Mesendoderm (in vitro differentiated cells): Measurements from ENCODE around the gene UBE2E2.

ENCODE experiments used
- DNase-seq: peaks from one replicate; pipeline ENCODE4 v3.0.0; 2013
- H2AK5ac ChIP-seq: 2 replicates; pipeline ENCODE4 v1.6.1; 2013; ENCODE audit warnings: low read length, inconsistent platforms
- H2BK120ac ChIP-seq: 2 replicates; pipeline ENCODE4 v1.6.1; 2013; ENCODE audit warnings: low read depth, mild to moderate bottlenecking, low read length, moderate library complexity, mixed read lengths
- H2BK15ac ChIP-seq: replicated peaks from 2 replicates; pipeline ENCODE4 v1.6.1; 2013; ENCODE audit warnings: low read depth, mild to moderate bottlenecking, moderate library complexity
- H2BK5ac ChIP-seq: 2 replicates; pipeline ENCODE4 v1.6.1; 2013; ENCODE audit warnings: low read length, inconsistent platforms
- H3K18ac ChIP-seq: 2 replicates; pipeline ENCODE4 v1.6.1; 2013; ENCODE audit warnings: mild to moderate bottlenecking, low read length, mixed read lengths
- H3K23ac ChIP-seq: one replicate; pipeline ENCODE4 v1.6.1; 2013; ENCODE audit warnings: low read length
- H3K27ac ChIP-seq: 2 replicates; pipeline ENCODE4 v1.5.1; 2013; ENCODE audit warnings: low read depth, mild to moderate bottlenecking, inconsistent platforms, low read length, moderate library complexity
- H3K27me3 ChIP-seq: 2 replicates; pipeline ENCODE4 v1.6.1; 2013; ENCODE audit warnings: low read length, control low read depth, mild to moderate bottlenecking, inconsistent platforms; ENCODE audit not compliant: insufficient read depth, poor library complexity
- H3K36me3 ChIP-seq: 2 replicates; pipeline ENCODE4 v1.6.1; 2013; ENCODE audit warnings: low read length, inconsistent platforms; ENCODE audit not compliant: control insufficient read depth, insufficient read depth
- H3K4ac ChIP-seq: one replicate; pipeline ENCODE4 v1.6.1; 2013; ENCODE audit warnings: low read depth, mild to moderate bottlenecking, low read length, moderate library complexity
- H3K4me1 ChIP-seq: 2 replicates; pipeline ENCODE4 v1.6.1; 2013; ENCODE audit warnings: low read depth, low read length, inconsistent platforms; ENCODE audit not compliant: control insufficient read depth
- H3K4me2 ChIP-seq: 2 replicates; pipeline ENCODE4 v1.6.1; 2013; ENCODE audit warnings: low read length
- H3K4me3 ChIP-seq: 2 replicates; pipeline ENCODE4 v1.5.1; 2013; ENCODE audit warnings: mild to moderate bottlenecking, low read length
- H3K56ac ChIP-seq: one replicate; pipeline ENCODE4 v1.6.1; 2013; ENCODE audit warnings: low read length
- H3K79me1 ChIP-seq: 2 replicates; pipeline ENCODE4 v1.6.1; 2013; ENCODE audit warnings: low read length, inconsistent platforms
- H3K79me2 ChIP-seq: 2 replicates; pipeline ENCODE4 v1.6.1; 2013; ENCODE audit warnings: mild to moderate bottlenecking, low read length; ENCODE audit not compliant: control insufficient read depth, insufficient read depth
- H3K9ac ChIP-seq: 2 replicates; pipeline ENCODE4 v1.6.1; 2013; ENCODE audit warnings: low read length, inconsistent platforms
- H4K5ac ChIP-seq: one replicate; pipeline ENCODE4 v1.6.1; 2013; ENCODE audit warnings: low read length
- H4K8ac ChIP-seq: one replicate; pipeline ENCODE4 v1.6.1; 2013; ENCODE audit warnings: low read depth, mild to moderate bottlenecking, control low read depth, low read length, moderate library complexity
- WGBS: extraction: QIAGEN DNeasy Blood & Tissue Kit; methylation state at CpG from one replicate; pipeline ENCODE4 v1.1.7; 2013; ENCODE audit warnings: low lambda C conversion rate, missing lambda C conversion rate; ENCODE audit not compliant: insufficient coverage; ENCODE audit errors: extremely low coverage; 5-methylcytosine and 5-hydroxymethylcytosine counted together

Gene UBE2E2

DNA sequence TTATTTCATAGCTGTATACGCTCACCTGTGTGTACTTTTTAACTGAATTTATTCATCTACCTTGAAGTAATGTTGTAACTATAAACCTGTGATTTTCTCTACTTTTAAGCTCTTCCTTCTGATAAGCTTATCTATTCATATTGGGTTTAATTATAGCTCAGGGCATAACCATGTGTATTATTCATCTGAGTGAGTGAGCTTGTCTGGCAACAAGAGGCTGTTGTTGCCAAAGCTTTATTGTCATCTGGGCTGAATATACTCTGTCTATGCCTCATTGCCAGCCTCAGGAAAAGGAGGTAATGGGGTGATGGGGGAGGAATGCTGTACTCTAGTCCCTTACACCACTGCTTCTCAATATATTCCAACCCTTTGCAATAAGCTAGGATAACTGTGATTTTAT, 292.4 kb downstream of the UBE2E2 start:
- DNase-seq: no peak
- Histone ChIP-seq H3K18ac (no peak overlapping the region), H3K79me2 (no peaks in the 10 kb centered on the region), H4K8ac (no peak overlapping the region), H3K23ac (no peak overlapping the region), H3K79me1 (no peaks in the 10 kb centered on the region), H3K4ac (no peak overlapping the region), H3K4me1 (no peaks in the 10 kb centered on the region), H3K56ac (no peak overlapping the region), H2BK120ac (no peak overlapping the region), H2BK5ac (no peak overlapping the region), H3K27ac (no peak overlapping the region), H4K5ac (no peak overlapping the region), H3K27me3 (no peaks in the 10 kb centered on the region), H3K9ac (no peak overlapping the region), H2BK15ac (no peak overlapping the region), H3K36me3 (no peaks in the 10 kb centered on the region), H3K4me2 (no peak overlapping the region), H2AK5ac (no peak overlapping the region), H3K4me3 (no peak overlapping the region)
- WGBS: no CpG with 5 or more reads among the region's 1 CpG

DNA sequence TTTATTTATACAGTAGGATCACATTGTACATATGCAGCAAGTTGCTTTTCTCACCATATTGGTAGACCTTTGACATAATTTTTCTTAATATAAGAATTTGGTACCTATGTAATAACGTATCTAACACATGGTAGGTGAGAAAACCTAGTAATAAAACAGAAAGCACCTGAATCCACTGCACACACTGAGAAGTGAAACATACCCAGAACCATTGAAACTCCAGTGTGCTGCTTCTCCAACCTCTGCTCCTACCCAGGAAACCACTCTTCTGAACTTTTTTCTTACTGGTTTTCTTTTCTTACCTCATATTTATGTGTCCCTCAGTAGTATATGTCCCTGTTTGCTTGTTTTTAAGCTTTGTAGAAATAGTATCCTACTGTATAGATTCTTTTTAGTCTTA, 293.0 kb downstream of the UBE2E2 start:
- no peak for DNase-seq
- Histone ChIP-seq H3K9ac (no peak overlapping the region), H2AK5ac (no peak overlapping the region), H2BK120ac (no peak overlapping the region), H3K4ac (no peak overlapping the region), H2BK15ac (no peak overlapping the region), H4K8ac (no peak overlapping the region), H3K36me3 (no peaks in the 10 kb centered on the region), H3K4me1 (no peaks in the 10 kb centered on the region), H2BK5ac (no peak overlapping the region), H3K27ac (no peak overlapping the region), H3K79me2 (no peaks in the 10 kb centered on the region), H3K18ac (no peak overlapping the region), H3K4me2 (no peak overlapping the region), H4K5ac (no peak overlapping the region), H3K56ac (no peak overlapping the region), H3K23ac (no peak overlapping the region), H3K27me3 (no peaks in the 10 kb centered on the region), H3K79me1 (no peaks in the 10 kb centered on the region), H3K4me3 (no peak overlapping the region)
- WGBS: no CpG with 5 or more reads among the region's 1 CpG

DNA sequence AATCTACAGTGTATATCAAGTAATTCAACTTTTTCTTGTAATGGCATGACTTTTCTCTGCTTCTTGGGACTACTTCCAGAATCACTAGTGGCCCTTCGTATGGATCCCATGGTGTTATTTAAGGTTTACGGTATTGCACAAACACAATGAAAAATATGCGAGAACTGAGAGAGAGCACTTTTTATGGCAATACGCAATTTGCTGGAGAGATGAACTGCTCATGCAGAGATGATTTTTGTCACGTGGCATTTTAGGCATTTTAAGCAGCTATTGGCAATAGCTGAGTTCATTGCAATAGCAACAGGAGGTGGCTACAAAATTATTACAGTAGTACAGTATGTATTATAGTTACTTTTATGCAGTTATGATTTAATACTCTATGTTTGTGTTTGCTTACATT, 294.0 kb downstream of the UBE2E2 start:
- H3K18ac ChIP-seq: no peak overlapping the region
- H2AK5ac ChIP-seq: no peak overlapping the region
- no peaks in the 10 kb centered on the region for H3K4me1 ChIP-seq
- no peak overlapping the region for H4K8ac ChIP-seq
- H3K79me1 ChIP-seq: no peaks in the 10 kb centered on the region
- DNase-seq: no peak
- no peak overlapping the region for H2BK120ac ChIP-seq
- no peak overlapping the region for H3K23ac ChIP-seq
- H3K79me2 ChIP-seq: no peaks in the 10 kb centered on the region
- H3K27me3 ChIP-seq: no peaks in the 10 kb centered on the region
- no peak overlapping the region for H3K4me2 ChIP-seq
- H3K27ac ChIP-seq: no peak overlapping the region
- no peak overlapping the region for H3K9ac ChIP-seq
- H3K4ac ChIP-seq: no peak overlapping the region
- no peak overlapping the region for H3K4me3 ChIP-seq
- H2BK15ac ChIP-seq: no peak overlapping the region
- H4K5ac ChIP-seq: no peak overlapping the region
- WGBS: no CpG with 5 or more reads among the region's 5 CpGs
- no peak overlapping the region for H3K56ac ChIP-seq
- H3K36me3 ChIP-seq: no peaks in the 10 kb centered on the region
- no peak overlapping the region for H2BK5ac ChIP-seq

DNA sequence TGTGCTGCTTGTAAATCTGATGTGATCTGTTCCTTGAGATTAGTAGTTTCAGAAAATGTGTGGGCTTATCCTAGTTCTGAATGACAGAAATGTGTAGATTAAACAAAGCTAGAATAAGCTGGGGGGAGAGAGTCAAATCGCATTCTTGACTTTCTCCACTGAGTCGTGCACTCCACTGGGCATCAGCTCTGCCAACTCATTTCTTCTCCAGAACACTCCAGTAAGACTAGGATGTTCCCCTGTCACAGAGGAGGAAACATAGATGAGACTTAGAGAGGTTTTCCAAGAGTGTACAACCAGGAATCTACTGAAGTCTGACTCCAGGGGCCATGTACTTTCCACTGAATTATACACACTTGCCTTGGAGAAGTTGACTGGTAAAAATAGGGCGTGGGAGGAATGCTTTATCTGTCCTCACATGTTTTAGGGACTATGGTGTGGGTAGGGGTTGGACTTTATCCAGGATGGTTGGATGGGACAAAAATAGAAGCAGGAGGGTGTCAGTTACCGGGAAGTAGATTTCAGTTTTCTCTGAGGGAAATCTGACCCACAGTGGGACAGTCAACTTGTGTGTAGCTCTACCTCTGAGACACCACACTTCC, 298.2 kb downstream of the UBE2E2 start:
- H4K8ac ChIP-seq: no peak overlapping the region
- DNase-seq: no peak
- no peak overlapping the region for H2BK120ac ChIP-seq
- no peak overlapping the region for H2BK15ac ChIP-seq
- no peak overlapping the region for H2AK5ac ChIP-seq
- no peak overlapping the region for H3K56ac ChIP-seq
- no peaks in the 10 kb centered on the region for H3K36me3 ChIP-seq
- no peak overlapping the region for H4K5ac ChIP-seq
- no peaks in the 10 kb centered on the region for H3K4me1 ChIP-seq
- no CpG with 5 or more reads among the region's 4 CpGs for WGBS
- no peak overlapping the region for H3K4me3 ChIP-seq
- no peak overlapping the region for H2BK5ac ChIP-seq
- no peak overlapping the region for H3K4me2 ChIP-seq
- H3K79me2 ChIP-seq: no peaks in the 10 kb centered on the region
- H3K79me1 ChIP-seq: no peaks in the 10 kb centered on the region
- no peak overlapping the region for H3K23ac ChIP-seq
- no peak overlapping the region for H3K4ac ChIP-seq
- H3K18ac ChIP-seq: no peak overlapping the region
- no peak overlapping the region for H3K27ac ChIP-seq
- no peak overlapping the region for H3K9ac ChIP-seq
- no peaks in the 10 kb centered on the region for H3K27me3 ChIP-seq

DNA sequence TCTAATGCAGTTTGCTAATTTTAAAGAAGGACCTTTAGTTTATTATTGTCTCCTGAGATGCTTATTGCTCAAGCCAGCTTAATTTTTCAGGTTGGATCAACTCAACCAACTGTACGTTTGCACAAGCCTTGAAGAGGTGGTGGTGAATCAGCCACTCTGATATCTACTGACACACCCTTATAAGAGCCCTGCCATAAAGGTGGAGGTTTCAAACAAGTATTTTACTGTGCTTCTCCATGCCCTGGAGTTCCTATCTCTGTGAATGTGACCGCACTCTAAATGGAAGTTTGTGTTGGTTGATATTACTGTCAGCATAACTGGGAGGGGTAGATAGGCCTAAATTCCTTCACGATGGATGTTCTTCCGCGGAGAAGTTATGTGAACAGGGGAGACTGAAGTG, 305.3 kb downstream of the UBE2E2 start:
- H4K8ac ChIP-seq: no peak overlapping the region
- no peak overlapping the region for H2BK120ac ChIP-seq
- no CpG with 5 or more reads among the region's 5 CpGs for WGBS
- no peak overlapping the region for H4K5ac ChIP-seq
- no peaks in the 10 kb centered on the region for H3K79me1 ChIP-seq
- no peaks in the 10 kb centered on the region for H3K36me3 ChIP-seq
- no peak overlapping the region for H3K18ac ChIP-seq
- H2AK5ac ChIP-seq: no peak overlapping the region
- H3K4me1 ChIP-seq: no peaks in the 10 kb centered on the region
- no peaks in the 10 kb centered on the region for H3K27me3 ChIP-seq
- no peak overlapping the region for H2BK15ac ChIP-seq
- H3K4ac ChIP-seq: no peak overlapping the region
- no peak overlapping the region for H3K27ac ChIP-seq
- H3K4me3 ChIP-seq: no peak overlapping the region
- H3K4me2 ChIP-seq: no peak overlapping the region
- H3K23ac ChIP-seq: no peak overlapping the region
- H2BK5ac ChIP-seq: no peak overlapping the region
- H3K79me2 ChIP-seq: no peaks in the 10 kb centered on the region
- no peak for DNase-seq
- no peak overlapping the region for H3K56ac ChIP-seq
- H3K9ac ChIP-seq: no peak overlapping the region

DNA sequence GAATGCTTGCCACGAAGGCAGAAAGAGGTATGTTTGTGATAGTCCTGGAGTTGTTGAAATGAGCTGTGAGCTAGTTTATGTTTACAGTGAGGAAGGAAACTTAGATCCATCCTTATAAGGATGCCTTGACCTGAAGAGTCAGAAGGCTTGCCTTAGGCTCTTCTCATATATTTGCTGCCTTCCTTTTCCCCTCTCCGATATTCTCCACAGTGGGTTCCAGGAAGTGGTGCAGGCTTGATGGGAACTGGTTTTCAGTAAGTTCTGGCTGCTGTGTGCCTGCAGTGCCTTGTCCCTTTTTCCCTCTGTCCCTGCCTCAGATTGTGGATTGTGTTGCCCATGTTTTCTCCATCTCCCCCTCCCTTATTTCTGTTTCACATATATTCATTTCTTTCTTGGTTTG, 315.3 kb downstream of the UBE2E2 start:
- no CpG with 5 or more reads among the region's 2 CpGs for WGBS
- Histone ChIP-seq H3K27me3 (no peaks in the 10 kb centered on the region), H3K79me1 (no peaks in the 10 kb centered on the region), H2BK5ac (no peak overlapping the region), H3K23ac (no peak overlapping the region), H3K9ac (no peak overlapping the region), H2BK15ac (no peak overlapping the region), H2AK5ac (no peak overlapping the region), H4K5ac (no peak overlapping the region), H2BK120ac (no peak overlapping the region), H3K79me2 (no peaks in the 10 kb centered on the region), H3K4me1 (peaks cover 2% of the 10 kb centered on the region), H3K18ac (no peak overlapping the region), H3K4ac (no peak overlapping the region), H3K27ac (no peak overlapping the region), H3K4me3 (no peak overlapping the region), H4K8ac (no peak overlapping the region), H3K36me3 (no peaks in the 10 kb centered on the region), H3K56ac (no peak overlapping the region), H3K4me2 (no peak overlapping the region)
- peak; percentile 61 for DNase-seq
